Central memory CD4-positive, alpha-beta T cell (primary cell): ENCODE data around the gene CPEB1.
A peak's percentile ranks its signal among the peaks of the same experiment; 100 is the strongest.
"Not testable (repeated sequence)": the region's sequence is repeated elsewhere in the genome, so short reads cannot be mapped to it uniquely, and the experiment has no call there.

Experiments
- DNase-seq: peaks from one replicate; pipeline ENCODE4 v3.0.0; 2022

The CPEB1 gene

DNA sequence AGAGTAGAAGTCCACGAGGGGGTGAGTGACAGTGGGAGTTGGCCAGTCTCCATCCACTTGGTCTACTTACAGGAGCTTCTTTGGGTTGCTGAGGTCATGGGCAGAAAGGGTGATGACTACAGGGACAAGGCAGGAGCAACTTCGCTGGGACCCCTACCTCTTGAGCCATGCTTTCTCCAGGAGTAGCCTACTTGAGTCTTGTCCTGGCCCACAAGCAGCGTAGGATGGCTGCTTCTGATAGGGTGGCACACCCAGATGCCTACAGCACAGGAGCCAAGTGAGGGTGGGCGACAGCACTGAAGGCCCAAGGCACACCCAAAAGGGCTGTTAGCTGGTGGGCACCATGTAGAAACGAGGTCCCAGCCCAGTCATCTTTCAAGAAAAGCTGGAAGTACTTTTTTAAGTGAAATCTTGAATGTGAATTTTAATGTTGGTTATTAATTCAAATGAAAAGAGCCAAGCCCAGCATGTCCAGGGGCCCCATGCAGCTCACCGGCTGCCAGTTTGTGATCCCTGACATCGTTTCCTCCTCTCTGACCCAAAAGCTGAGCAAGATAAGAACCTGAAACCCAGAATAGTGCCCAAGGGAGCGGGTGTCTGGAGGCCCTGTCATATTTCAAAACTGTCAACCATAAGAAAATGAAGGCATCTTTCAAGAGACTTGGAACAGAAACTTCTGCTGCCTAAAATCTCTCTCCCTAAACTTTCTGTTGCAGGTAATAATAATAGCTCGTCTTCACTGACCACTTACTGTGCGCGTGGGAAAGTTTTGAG, 2.2 kb upstream of the CPEB1 start:
- no peak for DNase-seq

DNA sequence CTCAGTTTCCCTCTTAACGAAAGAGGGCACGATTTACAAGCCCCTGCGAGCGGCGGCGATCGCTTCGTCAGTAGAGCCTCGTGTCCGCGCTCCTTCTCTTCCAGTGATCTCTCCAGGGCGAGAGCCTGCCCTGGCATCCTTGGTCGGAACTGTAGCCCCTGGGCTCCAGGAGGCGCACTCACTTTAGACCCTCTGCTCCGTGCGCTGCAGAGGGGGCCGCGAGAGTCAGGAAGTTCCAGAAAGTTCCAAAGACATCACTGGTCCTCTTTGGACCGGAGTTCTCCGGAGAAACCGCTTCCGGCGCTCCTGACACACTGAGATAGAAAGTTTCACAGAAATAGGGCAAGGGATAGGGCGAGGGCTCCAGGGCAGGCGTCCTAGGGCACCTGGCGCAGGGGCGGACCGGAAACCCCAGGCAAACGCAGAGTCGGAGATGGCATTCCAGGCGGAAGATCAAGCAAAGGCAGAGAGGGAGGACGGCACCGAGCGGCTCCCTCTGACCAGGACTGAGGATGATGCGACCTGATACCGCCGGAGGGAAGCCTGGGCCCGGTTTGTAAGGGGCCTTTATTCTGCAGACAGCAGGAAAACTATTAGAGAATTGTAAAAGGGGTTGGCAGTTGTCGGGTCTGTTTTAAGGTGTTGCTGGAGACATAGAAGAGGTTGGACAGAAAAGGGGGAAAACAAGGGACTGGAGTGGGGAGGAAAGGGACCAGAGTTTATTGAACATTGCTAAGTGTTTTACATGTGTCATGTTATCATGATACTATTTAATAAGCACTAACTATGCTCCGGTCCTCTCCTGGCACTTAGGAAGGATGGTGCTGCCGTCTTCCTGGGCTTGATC, 1.3 kb upstream of the CPEB1 start:
- DNase-seq, result no peak

GRCh38 chr15:82647835-82648256, 683 bp upstream of the CPEB1 start:
- DNase-seq, result peak; percentile 5

GRCh38 chr15:82646250-82647044, 716 bp downstream of the CPEB1 start:
- DNase-seq, result no peak

- not testable (repeated sequence) for DNase-seq
These were observed 2.0 kb downstream of the CPEB1 start for GRCh38 chr15:82644967-82645852.

DNA sequence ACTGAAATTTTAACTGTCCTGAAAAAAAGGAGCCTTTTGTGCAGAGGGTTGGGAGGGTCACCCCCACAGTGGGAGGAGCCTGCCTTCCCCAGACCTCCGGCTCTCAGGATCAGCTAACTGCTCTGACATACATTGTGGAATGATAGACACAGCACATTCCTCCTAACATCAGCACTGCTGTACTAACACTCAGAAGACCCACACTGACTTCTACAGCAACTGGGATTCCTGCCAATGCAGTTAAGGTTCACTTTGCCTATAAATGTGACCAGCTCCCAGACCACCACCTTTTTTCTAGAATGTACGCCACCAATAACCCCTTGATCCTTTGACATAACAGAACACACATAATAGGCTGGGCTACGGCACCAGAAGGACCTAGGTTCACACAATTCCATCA, 3.2 kb downstream of the CPEB1 start:
- DNase-seq, result no peak

GRCh38 chr15:82642656-82643055, 4.5 kb downstream of the CPEB1 start:
- no peak for DNase-seq

DNA sequence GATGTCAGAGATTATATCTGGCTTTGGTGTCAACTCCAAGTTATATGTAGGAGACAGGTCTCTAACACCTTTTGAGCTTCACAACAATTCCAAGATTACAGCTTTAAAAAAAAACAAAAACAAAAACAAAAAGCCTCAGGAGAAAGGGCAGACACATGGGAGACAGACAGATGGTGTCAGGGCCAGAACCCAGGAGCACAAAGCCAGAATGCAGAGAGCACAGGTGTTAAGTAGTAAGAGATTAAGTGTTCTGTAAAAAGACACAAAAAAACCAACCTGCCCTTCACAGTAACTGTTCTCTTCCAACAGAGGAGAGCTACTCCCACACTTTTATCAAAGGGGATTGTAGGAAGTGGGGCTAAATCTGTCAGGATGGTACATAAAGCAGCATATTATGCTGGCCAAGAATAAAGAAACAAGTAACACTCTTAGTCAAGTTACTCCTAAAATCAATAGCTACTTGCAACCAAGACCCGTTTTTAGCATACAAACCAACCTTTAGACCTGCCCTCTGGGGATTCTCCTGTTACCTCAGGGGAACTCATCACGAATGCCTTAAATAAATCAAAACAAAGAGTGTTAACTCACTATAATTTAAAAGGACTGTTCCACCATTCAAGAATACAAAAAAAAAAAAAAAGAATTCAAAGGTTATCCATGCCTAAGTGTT, 5.9 kb downstream of the CPEB1 start:
- no peak for DNase-seq

GRCh38 chr15:82640672-82641071, 6.5 kb downstream of the CPEB1 start:
- DNase-seq, result no peak

DNA sequence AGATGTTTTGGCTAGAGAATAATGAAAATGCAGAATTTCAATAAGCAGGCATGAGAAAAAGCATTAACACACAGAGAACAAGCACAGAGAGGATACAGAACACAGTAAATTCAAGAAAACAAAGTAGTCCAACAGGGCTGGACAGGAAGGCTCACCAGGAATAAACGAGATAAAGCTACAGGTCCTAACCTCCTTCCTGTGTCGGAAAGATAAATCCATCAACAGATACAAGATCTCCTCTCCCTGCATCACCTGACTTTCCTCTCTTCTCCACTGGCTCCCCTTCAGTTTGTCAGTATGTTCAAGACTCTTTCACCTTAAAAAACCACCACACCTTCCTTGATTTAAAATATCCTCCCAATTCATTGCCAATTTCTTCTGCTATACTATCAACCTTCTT, 11.4 kb downstream of the CPEB1 start:
- DNase-seq, result no peak

GRCh38 chr15:82630033-82630432, 17.1 kb downstream of the CPEB1 start:
- no peak for DNase-seq

DNA sequence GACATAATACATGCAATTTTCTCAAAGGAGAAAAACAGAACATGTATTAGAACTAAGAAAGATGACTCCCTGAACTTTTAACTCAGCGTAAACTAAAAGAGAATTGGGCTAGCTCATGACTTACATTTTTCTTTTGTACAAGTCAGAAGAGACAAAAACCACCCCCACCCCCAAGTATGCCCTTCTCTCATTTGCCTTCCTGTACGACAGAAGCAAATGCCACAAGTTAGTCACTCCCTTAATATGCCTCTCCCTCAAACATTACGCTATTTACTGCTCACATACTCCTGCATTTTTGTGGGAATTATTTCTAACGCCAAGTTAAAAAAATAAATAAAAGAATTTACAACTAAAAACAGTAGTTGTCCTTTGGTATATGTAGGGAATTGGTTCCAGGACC, 22.0 kb downstream of the CPEB1 start:
- no peak for DNase-seq

GRCh38 chr15:82624438-82624837, 22.7 kb downstream of the CPEB1 start:
- DNase-seq, result no peak

GRCh38 chr15:82624008-82624407, 23.2 kb downstream of the CPEB1 start:
- DNase-seq, result no peak

GRCh38 chr15:82621970-82622369, 25.2 kb downstream of the CPEB1 start:
- no peak for DNase-seq

- DNase-seq, result no peak
These were observed 33.4 kb downstream of the CPEB1 start for GRCh38 chr15:82613747-82614146.

- DNase-seq, result no peak
These were observed 35.8 kb downstream of the CPEB1 start for GRCh38 chr15:82611348-82611747.

- DNase-seq, result no peak
These were observed 45.0 kb downstream of the CPEB1 start for GRCh38 chr15:82602195-82602594.

DNA sequence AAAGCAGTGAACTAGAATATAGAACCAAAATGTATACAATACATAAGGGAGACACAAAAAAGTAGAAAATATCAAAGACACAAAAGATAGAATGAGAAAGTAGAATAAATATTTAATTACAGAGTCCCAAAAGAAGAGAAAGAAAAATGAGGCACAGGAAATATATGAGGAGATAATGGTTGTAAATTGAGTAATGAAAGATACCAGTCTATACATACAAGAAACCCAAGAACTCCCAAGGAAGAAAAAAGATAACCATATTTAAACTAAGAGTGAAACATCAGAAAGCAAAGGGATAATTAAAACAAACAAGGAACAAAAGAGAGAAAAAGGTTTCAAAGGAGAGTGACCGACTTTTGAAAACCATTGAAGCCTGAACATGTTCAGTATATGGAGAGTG, 47.3 kb downstream of the CPEB1 start:
- no peak for DNase-seq

GRCh38 chr15:82597815-82598214, 49.3 kb downstream of the CPEB1 start:
- no peak for DNase-seq

DNA sequence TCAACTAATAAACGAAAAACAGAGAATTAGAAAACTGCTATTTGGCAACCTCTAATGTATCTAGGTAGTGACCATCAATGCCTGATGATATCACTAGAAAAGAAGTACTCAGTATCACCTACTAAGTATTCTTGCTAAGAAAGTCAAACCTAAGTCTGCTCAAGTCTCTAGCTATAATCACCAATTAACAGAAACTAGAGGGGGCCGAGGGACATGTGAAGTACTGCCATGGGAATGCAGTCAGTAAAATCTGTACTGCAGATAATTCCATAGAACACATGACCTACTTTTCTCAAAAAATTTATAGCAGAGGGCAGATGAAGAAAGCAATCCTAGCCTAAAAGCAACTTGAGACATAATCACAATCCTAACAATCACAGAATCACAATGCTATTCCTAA, 51.4 kb downstream of the CPEB1 start:
- no peak for DNase-seq

DNA sequence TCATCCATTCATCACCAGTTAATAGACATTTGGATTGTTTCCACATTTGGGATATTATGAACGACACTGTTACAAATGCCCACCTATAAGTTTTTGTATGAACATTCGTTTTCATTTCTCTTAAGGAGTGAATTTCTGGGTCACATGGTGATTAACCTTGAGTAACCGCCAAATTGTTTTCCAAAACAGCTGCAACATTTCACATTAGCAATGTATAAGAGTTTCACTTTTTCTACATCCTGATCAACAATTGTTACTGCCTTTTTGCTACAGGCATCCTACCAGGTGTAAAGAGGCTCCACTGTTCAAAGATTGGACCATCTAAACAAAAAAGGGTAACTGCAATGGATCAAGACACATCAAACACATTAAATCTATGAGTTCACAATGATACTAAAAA, 52.0 kb downstream of the CPEB1 start:
- no peak for DNase-seq
